ENCODE data around the gene MPHOSPH9.

- TF ChIP-seq CTCF (IDR thresholded peaks at IDR 0.05) (no peak), POLR2A (IDR thresholded peaks at IDR 0.05) (no peak), EP300 (IDR thresholded peaks at IDR 0.05) (no peak)
Observed at GRCh38 chr12:123231931-123232330, 1.0 kb downstream of the MPHOSPH9 start.
